HPDE6-E6E7 (cell line): ENCODE measurements around the gene CAGE1.

Experiments
- DNase-seq: peaks from one replicate; pipeline ENCODE4 v3.0.0; 2011; ENCODE audit warnings: missing footprints; ENCODE audit errors: extremely low spot score

Gene CAGE1

DNA sequence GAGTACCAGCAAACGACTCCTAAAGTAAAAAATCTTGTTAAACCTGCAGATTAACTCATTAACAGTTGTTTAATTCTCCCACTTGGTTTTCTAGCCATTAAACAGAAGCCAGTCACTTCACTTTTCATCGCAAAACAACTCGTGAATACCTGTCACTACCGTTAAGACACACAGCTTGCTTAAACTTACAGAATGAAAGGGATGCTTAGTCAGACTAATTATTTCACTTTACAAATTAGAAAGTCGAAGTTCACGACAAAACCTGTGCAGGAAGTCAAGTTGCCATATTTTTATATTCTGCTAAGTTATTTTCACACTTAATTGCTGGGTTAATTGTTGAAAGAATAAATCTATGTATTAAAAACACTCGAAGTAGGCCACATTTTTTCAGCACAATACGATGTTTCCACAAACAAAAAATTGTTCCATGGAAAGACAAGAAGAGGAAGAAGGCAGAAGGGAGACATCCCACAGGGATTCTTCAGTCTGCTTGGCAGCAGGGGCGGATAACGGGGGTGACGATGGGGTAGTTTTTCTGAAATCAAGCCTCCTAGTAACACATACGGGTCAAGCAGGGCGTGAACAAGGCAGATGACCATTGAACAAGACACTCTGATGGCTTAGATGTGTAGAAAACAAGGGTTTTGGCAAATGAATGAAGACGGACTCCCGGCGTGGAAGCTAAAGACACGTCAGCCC, 77.5 kb downstream of the CAGE1 start:
- no peak for DNase-seq

DNA sequence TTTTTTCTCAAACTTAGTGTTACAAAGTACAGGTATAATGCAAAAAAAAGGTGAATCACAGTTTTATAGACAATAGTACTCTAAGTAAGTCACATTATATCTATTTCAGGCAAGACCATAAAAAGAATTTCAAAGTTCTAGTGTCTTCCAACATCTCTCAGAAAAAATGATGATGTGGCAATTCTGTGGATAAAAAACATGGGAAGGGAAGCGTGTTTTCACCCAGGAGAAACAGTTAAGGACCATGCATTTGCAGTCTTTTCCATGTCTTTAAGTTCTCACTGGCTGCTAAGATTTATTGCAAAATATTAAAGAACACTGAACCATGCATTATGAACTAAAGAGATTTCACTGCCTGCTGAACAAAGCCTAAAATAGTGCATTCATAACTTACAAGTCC, 78.4 kb downstream of the CAGE1 start:
- no peak for DNase-seq

DNA sequence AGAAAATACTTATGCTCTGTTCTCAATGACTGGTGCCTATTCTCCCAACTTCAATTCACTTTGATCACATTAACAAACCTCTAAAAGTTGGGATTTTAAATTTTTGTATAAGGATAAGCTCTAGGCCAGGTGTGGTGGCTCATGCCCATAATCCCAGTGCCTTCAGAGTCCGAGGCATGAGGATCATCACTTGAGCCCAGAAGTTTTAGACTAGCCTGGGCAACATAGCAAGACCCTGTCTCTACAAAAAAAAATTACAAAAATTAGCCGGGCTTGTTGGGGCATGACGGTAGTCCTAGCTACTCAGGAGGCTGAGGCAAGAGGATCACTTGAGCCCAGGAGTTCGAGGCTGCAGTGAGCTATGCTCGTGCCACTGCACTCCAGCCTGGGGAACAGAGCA, 80.5 kb downstream of the CAGE1 start:
- no peak for DNase-seq

DNA sequence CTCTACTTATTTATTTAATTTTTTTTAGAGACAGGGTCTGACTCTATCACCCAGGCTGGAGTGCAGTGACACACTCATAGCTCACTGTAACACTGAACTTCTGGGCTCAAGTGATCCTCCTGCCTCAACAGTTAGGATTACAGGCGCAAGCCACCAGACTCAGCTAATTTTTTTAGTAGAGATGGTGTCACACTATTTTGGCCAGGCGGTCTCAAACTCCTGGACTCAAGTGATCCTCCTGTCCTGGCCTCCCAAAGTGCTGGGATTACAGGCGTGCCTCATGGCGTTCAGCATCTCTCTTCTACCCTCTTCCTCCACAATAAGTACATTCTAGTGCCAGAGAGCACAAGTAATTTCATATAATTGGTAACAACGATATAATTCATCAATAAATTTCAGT, 82.0 kb downstream of the CAGE1 start:
- DNase-seq: no peak

DNA sequence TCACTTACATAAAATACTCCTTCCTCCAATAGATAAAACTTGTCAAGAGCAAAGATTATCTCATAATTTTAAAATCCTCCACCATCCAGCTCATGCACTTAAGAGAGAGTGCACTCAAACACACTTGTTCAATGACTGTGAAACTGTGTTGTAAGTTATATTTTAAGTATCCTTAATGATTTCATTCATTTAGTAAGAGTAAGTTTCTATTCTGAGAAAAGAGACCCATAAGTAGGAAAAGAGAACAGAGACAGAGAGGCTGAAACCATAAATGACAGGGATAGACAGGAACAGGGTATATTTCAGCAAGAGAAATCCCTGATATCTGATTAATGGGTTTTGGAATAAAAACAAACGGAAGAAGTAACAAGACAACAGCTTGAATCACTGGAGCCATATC, 84.7 kb downstream of the CAGE1 start:
- DNase-seq: no peak

DNA sequence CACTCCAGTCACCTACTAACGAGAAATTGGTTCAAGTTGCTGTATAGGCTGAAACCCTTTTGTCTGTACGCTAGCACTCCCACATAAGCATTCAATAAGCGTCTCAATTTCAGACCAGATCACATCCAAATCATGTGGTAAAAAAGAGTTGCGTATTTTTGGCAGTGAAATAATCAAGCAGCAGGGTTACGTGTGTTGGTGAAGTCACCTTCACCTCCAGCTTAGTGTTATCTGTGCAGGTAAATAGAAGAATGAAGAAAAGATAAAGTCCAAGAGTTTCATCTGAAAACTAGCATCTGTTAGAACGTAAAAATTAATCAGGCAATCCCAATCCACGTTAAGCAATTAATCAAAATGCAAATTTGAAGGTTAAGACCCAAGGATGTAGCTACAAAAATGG, 87.8 kb downstream of the CAGE1 start:
- no peak for DNase-seq

DNA sequence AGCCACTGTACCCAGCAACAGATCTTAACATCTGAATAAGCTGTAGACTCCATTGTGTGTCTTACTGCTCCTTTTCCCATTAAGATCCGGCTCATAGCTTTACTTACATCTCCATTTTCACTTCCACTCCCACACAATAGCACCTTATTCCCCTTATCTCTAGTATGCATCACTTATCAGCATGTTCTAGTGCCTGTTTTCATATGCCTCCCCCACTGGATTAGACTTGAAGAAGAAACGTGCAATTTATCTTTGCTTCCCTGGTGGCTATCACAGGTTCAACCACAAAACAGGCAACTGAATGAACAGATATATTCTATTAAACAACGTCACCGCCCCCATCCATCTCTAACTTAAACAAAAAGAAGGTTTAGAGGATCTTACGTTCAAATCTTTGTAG, 88.6 kb downstream of the CAGE1 start:
- DNase-seq: no peak

DNA sequence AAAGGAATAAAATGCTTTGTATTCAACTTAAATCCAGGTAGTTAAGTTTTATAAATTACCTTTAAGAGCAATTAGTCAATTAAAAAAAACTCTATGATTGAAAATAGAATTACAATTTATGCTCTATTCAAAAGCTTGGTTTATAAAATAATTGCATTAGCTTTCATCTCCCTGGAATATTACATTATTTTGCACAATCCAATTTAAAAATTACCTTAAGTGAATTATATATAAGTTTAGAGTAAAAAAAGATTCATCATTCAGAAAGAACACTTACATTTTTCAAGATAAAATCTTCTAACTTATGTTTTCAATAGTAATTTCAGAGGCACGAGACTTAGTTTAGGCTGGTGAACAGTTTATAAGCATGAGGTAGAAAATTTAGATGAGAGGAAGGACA, 91.4 kb downstream of the CAGE1 start:
- no peak for DNase-seq

DNA sequence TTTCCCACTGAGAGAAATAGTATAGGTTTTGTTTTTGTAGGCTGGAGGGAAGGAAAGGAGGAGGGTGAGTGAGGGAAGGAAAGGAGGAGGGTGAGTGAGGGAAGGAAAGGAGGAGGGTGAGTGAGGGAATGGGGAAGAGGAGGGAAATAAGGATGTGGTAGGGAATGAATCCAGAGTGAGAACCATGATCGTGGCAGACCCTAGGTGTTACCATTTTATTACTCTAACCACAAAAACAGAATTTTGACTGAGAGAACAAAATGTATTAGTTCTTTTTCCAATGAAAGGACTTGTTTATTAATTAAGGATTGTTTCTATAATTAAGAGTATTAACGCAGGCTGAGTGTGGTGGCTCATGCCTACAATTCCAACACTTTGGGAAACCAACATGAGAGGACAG, 92.9 kb downstream of the CAGE1 start:
- DNase-seq: no peak

DNA sequence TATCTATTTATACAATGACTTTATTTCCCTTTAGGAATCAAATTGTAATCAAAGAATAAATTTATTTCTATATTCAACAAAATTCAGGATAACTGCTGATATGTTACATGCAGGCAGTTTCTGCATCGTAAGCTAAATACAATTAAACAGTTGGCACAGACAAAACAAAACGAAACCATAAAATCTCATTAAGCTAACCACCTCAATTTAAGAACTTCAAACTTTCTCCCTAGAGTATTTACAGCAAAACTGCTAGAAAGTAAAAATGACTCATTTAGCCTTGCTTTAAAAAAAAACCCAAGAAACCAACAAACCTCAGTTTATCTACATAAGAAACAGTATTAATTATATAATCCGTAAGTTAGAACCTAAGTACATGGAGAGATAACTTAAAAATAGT, 93.6 kb downstream of the CAGE1 start:
- no peak for DNase-seq

DNA sequence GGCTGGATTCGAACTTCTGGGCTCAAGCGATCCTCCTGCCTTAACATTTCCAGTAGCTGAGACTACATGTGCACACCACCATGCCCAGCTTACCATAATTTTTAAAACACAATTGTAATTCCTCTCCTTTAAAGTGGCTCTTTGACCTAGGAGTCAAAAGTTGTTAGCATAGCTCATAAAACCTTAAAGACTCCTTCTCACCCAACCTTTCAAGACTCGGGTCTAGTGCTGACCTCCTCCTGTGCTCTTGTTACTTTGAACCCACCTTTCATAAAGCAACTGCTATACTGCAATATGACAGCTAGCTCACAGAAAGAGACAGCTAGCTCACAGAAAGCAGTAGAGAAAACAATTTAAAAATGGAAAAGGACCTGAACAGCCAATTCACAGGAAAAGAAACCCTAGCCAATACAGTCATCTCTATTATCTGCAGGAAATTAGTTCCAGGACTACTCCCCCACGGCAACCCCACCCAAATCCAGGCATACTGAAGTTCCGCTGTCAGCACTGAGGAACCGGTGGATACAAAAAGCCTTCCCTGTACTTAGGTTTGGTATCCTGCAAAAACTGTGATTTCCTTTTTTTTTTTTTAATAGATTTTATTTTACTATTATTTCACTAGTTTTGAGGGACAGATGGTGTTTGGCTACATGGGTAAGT, 96.8 kb downstream of the CAGE1 start:
- no peak for DNase-seq

DNA sequence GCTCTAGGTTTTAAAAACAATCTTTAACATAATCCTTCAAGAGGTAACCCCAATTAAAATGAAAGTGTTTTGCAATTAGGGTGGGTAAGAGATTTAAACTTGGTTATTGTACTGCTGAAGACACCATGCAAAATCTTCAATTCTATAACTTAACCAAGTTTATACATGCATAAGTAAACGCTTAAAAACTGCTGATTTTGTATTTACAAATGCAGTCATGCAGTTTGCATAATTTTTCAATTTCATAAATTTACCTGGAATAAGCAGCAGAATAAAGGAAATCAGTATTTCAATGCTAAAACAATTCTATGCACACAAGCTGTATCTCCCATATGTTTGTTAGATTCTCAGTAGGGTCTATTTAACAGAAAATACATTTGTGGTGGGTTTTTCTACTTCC, 99.5 kb downstream of the CAGE1 start:
- no peak for DNase-seq

DNA sequence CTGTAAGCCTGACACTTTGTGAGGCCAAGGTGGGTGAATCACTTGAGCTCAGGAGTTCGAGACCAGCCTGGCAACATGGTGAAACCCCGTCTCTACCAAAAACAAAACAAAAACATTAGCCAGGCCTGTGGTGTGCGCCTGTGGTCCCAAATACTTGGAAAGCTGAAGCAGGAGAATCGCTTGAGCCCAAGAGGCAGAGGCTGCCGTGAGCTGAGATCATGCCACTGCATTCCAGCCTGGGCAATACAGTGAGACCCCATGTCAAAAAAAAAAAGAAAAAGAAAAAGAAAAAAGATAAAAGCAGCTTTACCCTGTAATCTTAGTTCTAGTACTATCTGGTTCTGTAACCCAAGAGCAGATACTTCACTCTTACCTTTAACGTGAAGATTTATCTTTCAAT, 104.1 kb downstream of the CAGE1 start:
- no peak for DNase-seq

DNA sequence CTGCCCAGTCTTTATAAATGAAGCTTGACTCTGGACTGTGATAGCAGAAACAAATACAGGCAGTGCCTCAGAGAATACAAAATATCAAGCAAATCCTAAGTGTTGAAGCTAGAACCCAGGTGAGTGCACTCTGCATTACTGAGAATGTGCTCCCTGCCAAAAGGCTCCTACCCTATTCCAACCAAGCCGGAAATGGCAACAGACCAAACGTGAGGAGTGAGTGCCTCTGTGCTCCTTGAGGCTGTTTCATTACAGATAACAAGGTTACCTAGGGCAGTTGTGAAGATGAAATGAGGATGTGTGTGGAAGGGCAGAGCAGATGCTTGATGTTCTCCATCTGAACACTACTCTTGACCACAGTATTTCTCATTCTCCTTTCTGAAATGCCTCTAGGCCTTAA, 105.9 kb downstream of the CAGE1 start:
- DNase-seq: no peak

DNA sequence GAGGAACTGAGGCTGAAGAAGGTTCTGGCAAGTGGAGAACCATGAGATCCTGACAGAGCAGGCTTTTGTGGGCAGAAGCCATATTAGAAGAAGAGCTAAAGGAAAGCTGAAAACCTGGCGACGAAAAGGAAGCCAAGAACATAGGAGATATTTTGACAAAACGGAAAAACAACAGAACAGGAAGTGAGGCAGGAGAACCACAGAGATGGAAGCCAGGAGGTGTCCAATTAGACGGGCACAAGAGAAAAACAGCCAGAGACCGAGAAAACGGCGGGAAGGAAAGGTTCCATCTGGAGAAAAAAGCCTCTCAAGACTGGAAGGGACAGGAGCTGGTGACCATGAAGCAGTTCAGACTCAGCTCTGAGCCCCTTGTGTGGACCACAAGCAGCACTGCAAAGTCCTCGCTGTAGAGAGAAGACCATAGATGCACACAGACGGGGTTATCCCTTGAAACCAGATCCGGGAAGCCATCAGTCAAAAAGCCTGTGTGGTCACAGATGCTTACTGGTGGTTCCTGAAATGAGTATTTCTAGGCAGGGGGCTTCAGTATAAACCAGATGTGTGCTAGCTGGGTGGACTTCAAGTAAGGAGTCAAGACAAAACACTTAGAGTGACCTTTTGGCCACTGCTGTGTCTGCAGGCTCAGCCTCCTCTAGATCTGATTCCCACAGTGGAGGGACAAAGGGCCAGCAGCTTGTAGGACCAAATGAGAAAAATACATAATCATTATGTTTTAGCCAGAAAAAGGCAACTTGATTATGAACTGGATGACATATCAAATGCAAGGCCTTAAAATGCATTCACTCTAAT, 107.2 kb downstream of the CAGE1 start:
- DNase-seq: no peak
